Endodermal cell (in vitro differentiated cells): ENCODE results near the gene RERE. TPM values are rescaled to one million over a fixed set of nuclear protein-coding genes. Genes with fewer than 3 reads are reported as not detected.

Experiments used
- DNase-seq: peaks from one replicate; pipeline ENCODE4 v3.0.0-alpha.2; 2017
- H3K27ac ChIP-seq: 2 replicates; pipeline ENCODE4 v1.5.1; 2013; ENCODE audit warnings: mild to moderate bottlenecking, low read depth, low read length, moderate library complexity
- H3K27me3 ChIP-seq: 2 replicates; pipeline ENCODE4 v1.6.1; 2013; ENCODE audit warnings: mild to moderate bottlenecking, low read length, moderate library complexity; ENCODE audit not compliant: insufficient read depth, control insufficient read depth, poor library complexity, severe bottlenecking
- H3K36me3 ChIP-seq: 2 replicates; pipeline ENCODE4 v1.7.0; 2013; ENCODE audit warnings: mild to moderate bottlenecking, low read length, moderate library complexity; ENCODE audit not compliant: control insufficient read depth, insufficient read depth
- H3K4me1 ChIP-seq: one replicate; pipeline ENCODE4 v1.7.0; 2013; ENCODE audit warnings: low read length; ENCODE audit not compliant: control insufficient read depth, insufficient read depth
- H3K4me3 ChIP-seq: 2 replicates; pipeline ENCODE4 v1.5.1; 2013; ENCODE audit warnings: mild to moderate bottlenecking, low read length, moderate library complexity
- H3K9ac ChIP-seq: 2 replicates; pipeline ENCODE4 v1.6.1; 2013; ENCODE audit warnings: mild to moderate bottlenecking, low read length, moderate library complexity; ENCODE audit not compliant: poor library complexity, severe bottlenecking; ENCODE audit errors: extremely low read depth
- H3K9me3 ChIP-seq: 2 replicates; pipeline ENCODE4 v1.6.1; 2013; ENCODE audit warnings: mild to moderate bottlenecking, low read length, moderate library complexity; ENCODE audit not compliant: control insufficient read depth
- H3K27ac Mint-ChIP-seq: 2 replicates; pipeline ENCODE4 v1.8.0; 2020; ENCODE audit warnings: mixed read lengths
- H3K27me3 Mint-ChIP-seq: 2 replicates; pipeline ENCODE4 v1.8.0; 2021; ENCODE audit warnings: mild to moderate bottlenecking, mixed read lengths; ENCODE audit not compliant: insufficient read depth
- H3K36me3 Mint-ChIP-seq: 2 replicates; pipeline ENCODE4 v1.8.0; 2020; ENCODE audit warnings: low read depth, mixed read lengths
- H3K4me1 Mint-ChIP-seq: 2 replicates; pipeline ENCODE4 v1.8.0; 2020; ENCODE audit warnings: mixed read lengths
- H3K4me3 Mint-ChIP-seq: 2 replicates; pipeline ENCODE4 v1.8.0; 2020; ENCODE audit warnings: mild to moderate bottlenecking, moderate library complexity, mixed read lengths
- H3K9me3 Mint-ChIP-seq: 2 replicates; pipeline ENCODE4 v1.8.0; 2020; ENCODE audit warnings: mild to moderate bottlenecking, mixed read lengths
- CTCF ChIP-seq: fragments of 200-600 bp; sonication (generic); conservative IDR thresholded peaks from 2 replicates; pipeline ENCODE4 v1.5.0; 2021; ENCODE audit warnings: antibody characterized with exemption, mild to moderate bottlenecking
- WGBS, 2 experiments: methylation state at CpG; one replicate each; pipeline versions ENCODE4 v1.1.5 to v1.1.7; 2013; ENCODE audit warnings: missing lambda C conversion rate in 2 of 2, mixed read lengths in 1 of 2; ENCODE audit not compliant: insufficient coverage in 1 of 2, insufficient read length in 1 of 2; 5-methylcytosine and 5-hydroxymethylcytosine counted together
- total RNA-seq, 2 donors: library from RNA; stranded (reverse); fragmentation: NEBNext Ultra II Directional in 1 of 2; extraction: Animal tissue kit (Norgen Biotek cat#: 25700) in 1 of 2; gene quantifications; 2 replicates in 1 of 2; 3 replicates in 1 of 2; pipeline ENCODE4 v1.2.1, GENCODE V29; 2021

RERE gene
- total RNA-seq, 2 donors from 2014 or later = 159 to 179 TPM

- Histone ChIP-seq H3K27me3 (no peaks in the 10 kb centered on the region), H3K4me3 (no peak overlapping the region), H3K4me1 (peaks cover 46% of the 10 kb centered on the region), H3K9ac (no peak overlapping the region), H3K27ac (no peak overlapping the region), H3K9me3 (no peaks in the 10 kb centered on the region), H3K36me3 (no peaks in the 10 kb centered on the region)
- TF ChIP-seq CTCF = no peak
- Mint-ChIP-seq H3K36me3 (peaks cover 2% of the 10 kb centered on the region), H3K27me3 (no peaks in the 10 kb centered on the region), H3K4me3 (no peak overlapping the region), H3K9me3 (no peaks in the 10 kb centered on the region), H3K4me1 (peaks cover 14% of the 10 kb centered on the region), H3K27ac (no peak overlapping the region)
- 94 to 95% methylated on average over 2 to 4 of the region's 4 CpGs for WGBS, 2 experiments
- no peak for DNase-seq
These were observed 154.2 kb downstream of the RERE start for GRCh38 chr1:8663090-8663802.

GRCh38 chr1:8662380-8663072, 154.9 kb downstream of the RERE start:
- no peak for DNase-seq
- Mint-ChIP-seq H3K27me3 (no peaks in the 10 kb centered on the region), H3K27ac (peak overlapping the region; percentile 64), H3K4me1 (peaks cover 12% of the 10 kb centered on the region), H3K9me3 (no peaks in the 10 kb centered on the region), H3K4me3 (no peak overlapping the region), H3K36me3 (peaks cover 2% of the 10 kb centered on the region)
- 98 to 100% methylated on average over 1 to 4 of the region's 4 CpGs for WGBS, 2 experiments
- no peak for TF ChIP-seq CTCF
- H3K27ac ChIP-seq = no peak overlapping the region
- no peak overlapping the region for H3K9ac ChIP-seq
- H3K36me3 ChIP-seq = no peaks in the 10 kb centered on the region
- H3K4me3 ChIP-seq = no peak overlapping the region
- no peaks in the 10 kb centered on the region for H3K9me3 ChIP-seq
- H3K4me1 ChIP-seq = peaks cover 42% of the 10 kb centered on the region
- no peaks in the 10 kb centered on the region for H3K27me3 ChIP-seq

- Mint-ChIP-seq H3K27me3 (no peaks in the 10 kb centered on the region), H3K4me1 (peaks cover 6% of the 10 kb centered on the region), H3K27ac (no peak overlapping the region), H3K9me3 (no peaks in the 10 kb centered on the region), H3K36me3 (peaks cover 2% of the 10 kb centered on the region), H3K4me3 (no peak overlapping the region)
- Histone ChIP-seq H3K27me3 (no peaks in the 10 kb centered on the region), H3K9me3 (no peaks in the 10 kb centered on the region), H3K9ac (peak overlapping the region; percentile 31), H3K36me3 (no peaks in the 10 kb centered on the region), H3K27ac (peak overlapping the region; percentile 69), H3K4me3 (peak overlapping the region; percentile 65), H3K4me1 (peaks cover 34% of the 10 kb centered on the region)
- peak; percentile 61 for DNase-seq
- WGBS, 2 experiments = 65 to 71% methylated on average over 7 to 8 of the region's 8 CpGs
- no peak for TF ChIP-seq CTCF
These were observed 156.0 kb downstream of the RERE start for GRCh38 chr1:8661185-8662110.
